ENCODE results near the gene CTNNBIP1.

DNA sequence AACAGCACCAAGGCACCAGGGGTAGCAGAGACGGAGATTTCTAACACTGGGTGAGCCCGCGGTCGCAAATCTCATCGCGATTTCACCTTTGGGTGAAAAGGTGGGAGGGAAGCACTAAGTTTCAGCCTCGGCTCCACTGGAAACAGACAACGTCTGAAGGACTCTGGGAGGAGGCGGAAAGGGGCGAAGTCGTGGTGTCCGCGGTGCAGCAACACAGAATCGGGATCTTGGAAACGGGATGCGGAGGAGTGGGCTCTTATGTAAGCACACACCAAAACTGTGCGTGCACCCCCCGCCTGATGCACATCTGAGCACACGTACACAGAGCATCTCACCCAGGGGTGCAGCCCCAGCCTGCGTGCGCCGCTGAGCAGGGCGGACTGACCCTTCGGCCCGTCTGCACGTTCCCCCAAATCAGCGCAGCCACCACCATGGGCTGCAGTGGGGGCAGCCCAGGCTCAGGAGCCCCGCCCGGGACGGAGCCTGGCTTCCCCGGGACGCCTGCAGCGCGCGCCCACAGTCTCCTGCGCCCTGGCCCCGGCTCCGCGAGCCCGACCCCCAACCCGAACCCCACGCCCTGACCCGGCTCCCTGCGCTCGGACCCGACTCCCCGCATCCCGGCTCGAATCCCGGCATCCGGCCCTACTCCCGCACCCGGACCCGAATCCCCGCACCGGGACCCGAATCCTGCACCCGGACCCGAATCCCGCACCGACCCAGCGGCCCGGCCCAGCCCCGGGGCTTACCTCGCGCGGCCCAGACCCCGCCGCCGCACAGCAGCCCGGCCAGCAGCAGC, 87.0 kb downstream of the CTNNBIP1 start:
- TF ChIP-seq, protein P1, sequence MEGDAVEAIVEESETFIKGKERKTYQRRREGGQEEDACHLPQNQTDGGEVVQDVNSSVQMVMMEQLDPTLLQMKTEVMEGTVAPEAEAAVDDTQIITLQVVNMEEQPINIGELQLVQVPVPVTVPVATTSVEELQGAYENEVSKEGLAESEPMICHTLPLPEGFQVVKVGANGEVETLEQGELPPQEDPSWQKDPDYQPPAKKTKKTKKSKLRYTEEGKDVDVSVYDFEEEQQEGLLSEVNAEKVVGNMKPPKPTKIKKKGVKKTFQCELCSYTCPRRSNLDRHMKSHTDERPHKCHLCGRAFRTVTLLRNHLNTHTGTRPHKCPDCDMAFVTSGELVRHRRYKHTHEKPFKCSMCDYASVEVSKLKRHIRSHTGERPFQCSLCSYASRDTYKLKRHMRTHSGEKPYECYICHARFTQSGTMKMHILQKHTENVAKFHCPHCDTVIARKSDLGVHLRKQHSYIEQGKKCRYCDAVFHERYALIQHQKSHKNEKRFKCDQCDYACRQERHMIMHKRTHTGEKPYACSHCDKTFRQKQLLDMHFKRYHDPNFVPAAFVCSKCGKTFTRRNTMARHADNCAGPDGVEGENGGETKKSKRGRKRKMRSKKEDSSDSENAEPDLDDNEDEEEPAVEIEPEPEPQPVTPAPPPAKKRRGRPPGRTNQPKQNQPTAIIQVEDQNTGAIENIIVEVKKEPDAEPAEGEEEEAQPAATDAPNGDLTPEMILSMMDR (IDR thresholded peaks at IDR 0.05; ENCODE audit: low read depth, low read length, missing input control), result no peak
- TF ChIP-seq RXRA (IDR thresholded peaks at IDR 0.05) (no peak), YY1 (IDR thresholded peaks at IDR 0.05) (no peak), RAD21 (IDR thresholded peaks at IDR 0.05) (no peak)
- TF ChIP-seq, protein P2, sequence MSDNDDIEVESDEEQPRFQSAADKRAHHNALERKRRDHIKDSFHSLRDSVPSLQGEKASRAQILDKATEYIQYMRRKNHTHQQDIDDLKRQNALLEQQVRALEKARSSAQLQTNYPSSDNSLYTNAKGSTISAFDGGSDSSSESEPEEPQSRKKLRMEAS (IDR thresholded peaks at IDR 0.05), result no peak

All from liver (tissue), 3 donors.